Measurements from ENCODE around the gene HOXB5.

DNA sequence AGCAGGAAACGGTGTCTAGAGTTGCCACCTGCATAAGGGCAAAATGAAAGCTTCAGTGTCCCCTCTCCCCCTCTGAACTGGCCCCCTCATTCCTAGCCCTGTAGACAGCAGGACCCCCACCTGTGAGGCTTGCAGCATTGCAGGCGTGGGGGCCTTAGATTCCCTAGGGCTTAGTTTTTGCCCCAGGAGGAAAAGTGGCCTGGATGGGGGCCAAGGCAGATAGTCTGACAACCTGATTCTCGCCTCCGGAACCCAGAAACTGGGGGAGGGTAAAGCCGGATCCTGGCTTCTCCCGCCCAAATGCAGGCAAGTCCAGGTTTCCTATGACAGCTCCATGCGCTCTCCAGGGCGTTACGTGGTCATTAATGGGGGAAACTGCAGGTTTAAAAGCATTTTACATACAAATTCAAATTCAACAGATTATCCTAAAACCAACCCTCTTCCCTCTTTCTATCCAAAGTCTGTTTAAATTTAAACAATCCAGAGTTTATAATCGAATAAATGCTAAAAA, 11.9 kb upstream of the HOXB5 start:
- TF ChIP-seq CTCF (IDR thresholded peaks at IDR 0.05; ENCODE audit: borderline replicate concordance, extremely low read depth, low read length, poor library complexity, severe bottlenecking) = no peak
- TF ChIP-seq EZH2 (IDR thresholded peaks at IDR 0.05; ENCODE audit: borderline replicate concordance, low read depth, low read length, severe bottlenecking) = no peak

Data from DND-41 (cell line).